GM23338 (cell line): ENCODE measurements around the gene CTAGE9.

ENCODE experiments used
- CREB1 ChIP-seq: fragments of 250-450 bp; sonication (Bioruptor Pico); IDR thresholded peaks from 2 replicates; pipeline ENCODE4 v1.5.0; 2020; ENCODE audit warnings: low read depth, mild to moderate bottlenecking, moderate library complexity
- EZH2 ChIP-seq: fragments of 200-600 bp; sonication (generic); IDR thresholded peaks from one replicate; pipeline ENCODE4 v1.8.0; 2017; ENCODE audit warnings: antibody characterized with exemption, mild to moderate bottlenecking, low read depth; ENCODE audit not compliant: unreplicated experiment
- EZH2phosphoT487 ChIP-seq: fragments of 200-600 bp; sonication (generic); IDR thresholded peaks from one replicate; pipeline ENCODE4 v1.8.1; 2018; ENCODE audit warnings: antibody characterized with exemption; ENCODE audit not compliant: unreplicated experiment
- JUNB ChIP-seq: IDR thresholded peaks from one replicate; pipeline ENCODE4 v1.6.1; 2016; ENCODE audit warnings: antibody characterized with exemption; ENCODE audit not compliant: unreplicated experiment
- POLR2AphosphoS5 ChIP-seq: IDR thresholded peaks from 2 replicates; pipeline ENCODE4 v1.6.1; 2016; ENCODE audit warnings: antibody characterized with exemption, low read depth
- TF ChIP-seq, protein P1 (sequence below), 2 experiments: fragments of 200-600 bp in 1 of 2; sonication (generic) in 1 of 2; conservative IDR thresholded peaks; 2 replicates each; pipeline versions ENCODE4 v1.5.1 to v1.6.1; 2016 to 2017; ENCODE audit warnings: antibody characterized with exemption in 2 of 2, low read depth in 2 of 2, mild to moderate bottlenecking in 2 of 2, moderate library complexity in 1 of 2

- TF ChIP-seq, protein P1, sequence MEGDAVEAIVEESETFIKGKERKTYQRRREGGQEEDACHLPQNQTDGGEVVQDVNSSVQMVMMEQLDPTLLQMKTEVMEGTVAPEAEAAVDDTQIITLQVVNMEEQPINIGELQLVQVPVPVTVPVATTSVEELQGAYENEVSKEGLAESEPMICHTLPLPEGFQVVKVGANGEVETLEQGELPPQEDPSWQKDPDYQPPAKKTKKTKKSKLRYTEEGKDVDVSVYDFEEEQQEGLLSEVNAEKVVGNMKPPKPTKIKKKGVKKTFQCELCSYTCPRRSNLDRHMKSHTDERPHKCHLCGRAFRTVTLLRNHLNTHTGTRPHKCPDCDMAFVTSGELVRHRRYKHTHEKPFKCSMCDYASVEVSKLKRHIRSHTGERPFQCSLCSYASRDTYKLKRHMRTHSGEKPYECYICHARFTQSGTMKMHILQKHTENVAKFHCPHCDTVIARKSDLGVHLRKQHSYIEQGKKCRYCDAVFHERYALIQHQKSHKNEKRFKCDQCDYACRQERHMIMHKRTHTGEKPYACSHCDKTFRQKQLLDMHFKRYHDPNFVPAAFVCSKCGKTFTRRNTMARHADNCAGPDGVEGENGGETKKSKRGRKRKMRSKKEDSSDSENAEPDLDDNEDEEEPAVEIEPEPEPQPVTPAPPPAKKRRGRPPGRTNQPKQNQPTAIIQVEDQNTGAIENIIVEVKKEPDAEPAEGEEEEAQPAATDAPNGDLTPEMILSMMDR (conservative IDR thresholded peaks at IDR 0.05; ENCODE audit: low read depth in 2 of 2), result no peak
- TF ChIP-seq POLR2AphosphoS5, result no peak
- TF ChIP-seq EZH2, result no peak
- no peak for TF ChIP-seq EZH2phosphoT487
- no peak for TF ChIP-seq CREB1
- TF ChIP-seq JUNB, result no peak
Measured at GRCh38 chr6:131721161-131721560, 10.3 kb upstream of the CTAGE9 start.
